ENCODE measurements around the gene ISY1. TPM values are rescaled to one million over a fixed set of nuclear protein-coding genes. Genes with fewer than 3 reads are reported as not detected.
A peak's percentile ranks its signal among the peaks of the same experiment; 100 is the strongest.

The ISY1 gene
- total RNA-seq, 1 donor: 20.6 TPM

- no peak for DNase-seq (ENCODE audit: low read depth)
- no peak for TF ChIP-seq CTCF (IDR thresholded peaks at IDR 0.05; ENCODE audit: insufficient read depth, low read length)
Observed at GRCh38 chr3:129126726-129127280, 34.1 kb downstream of the ISY1 start.

GRCh38 chr3:129123314-129124060, 37.4 kb downstream of the ISY1 start:
- H3K4me3 ChIP-seq (ENCODE audit: low read depth, low read length): no peak overlapping the region
- DNase-seq (ENCODE audit: low read depth): peak; percentile 16
- TF ChIP-seq CTCF (IDR thresholded peaks at IDR 0.05; ENCODE audit: insufficient read depth, low read length): no peak

More at GRCh38 chr3:129126726-129127280, 34.1 kb downstream of the ISY1 start:
- H3K4me3 ChIP-seq (ENCODE audit: low read depth, low read length): no peak overlapping the region

GRCh38 chr3:129122412-129123011, 38.4 kb downstream of the ISY1 start:
- DNase-seq (ENCODE audit: low read depth): peak; percentile 24
- no peak overlapping the region for H3K4me3 ChIP-seq (ENCODE audit: low read depth, low read length)
- no peak for TF ChIP-seq CTCF (IDR thresholded peaks at IDR 0.05; ENCODE audit: insufficient read depth, low read length)

GRCh38 chr3:129121792-129122411, 39.0 kb downstream of the ISY1 start, which contains the start of gene RAB43:
Gene RAB43 (minus strand): TSS chr3:129121804. CDS start chr3:129121489, 315 bp downstream.
- no peak for TF ChIP-seq CTCF (IDR thresholded peaks at IDR 0.05; ENCODE audit: insufficient read depth, low read length)
- peak within 1 kb of the TSS; percentile 88 for H3K4me3 ChIP-seq (ENCODE audit: low read depth, low read length)
- peak; percentile 72 for DNase-seq (ENCODE audit: low read depth)

- H3K4me3 ChIP-seq (ENCODE audit: low read depth, low read length): peak overlapping the region; percentile 88
- peak; percentile 25 for DNase-seq (ENCODE audit: low read depth)
- no peak for TF ChIP-seq CTCF (IDR thresholded peaks at IDR 0.05; ENCODE audit: insufficient read depth, low read length)
Observed at GRCh38 chr3:129121016-129121791, 39.7 kb downstream of the ISY1 start.

Measured in fibroblast of the aortic adventitia (primary cell).